ENCODE data around the gene OGN.

Gene OGN

DNA sequence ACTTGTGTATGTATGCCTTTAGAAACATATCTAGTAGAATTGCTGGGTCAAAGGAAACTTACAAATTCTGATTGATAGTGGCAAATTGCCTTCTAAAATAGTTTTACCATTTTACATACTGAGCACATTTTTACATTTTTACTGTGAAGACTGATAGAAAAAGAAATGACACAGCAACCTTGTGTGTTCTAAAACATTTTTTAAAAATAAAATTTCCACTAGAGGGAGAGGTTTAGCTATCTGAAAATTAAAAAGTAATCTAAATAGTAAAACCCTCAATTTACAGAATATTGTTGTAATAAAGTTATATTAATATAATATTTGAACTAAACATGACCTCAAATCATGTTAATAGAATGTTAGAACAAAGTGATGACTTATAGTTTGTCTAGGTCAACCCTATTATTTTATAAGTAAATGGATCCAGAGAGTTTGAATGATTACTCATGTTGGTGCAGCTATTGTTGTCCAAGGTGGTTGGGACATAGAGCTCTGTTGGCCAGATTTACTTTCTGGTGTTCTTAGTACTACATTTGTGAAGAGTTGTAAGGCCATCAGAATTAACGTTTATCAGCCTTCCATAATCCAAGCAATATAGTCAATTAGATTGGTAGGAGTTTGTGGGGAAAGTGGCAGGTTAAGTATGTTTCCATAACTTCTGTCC lies 61.4 kb downstream of the OGN start:
- DNase-seq = no peak

DNA sequence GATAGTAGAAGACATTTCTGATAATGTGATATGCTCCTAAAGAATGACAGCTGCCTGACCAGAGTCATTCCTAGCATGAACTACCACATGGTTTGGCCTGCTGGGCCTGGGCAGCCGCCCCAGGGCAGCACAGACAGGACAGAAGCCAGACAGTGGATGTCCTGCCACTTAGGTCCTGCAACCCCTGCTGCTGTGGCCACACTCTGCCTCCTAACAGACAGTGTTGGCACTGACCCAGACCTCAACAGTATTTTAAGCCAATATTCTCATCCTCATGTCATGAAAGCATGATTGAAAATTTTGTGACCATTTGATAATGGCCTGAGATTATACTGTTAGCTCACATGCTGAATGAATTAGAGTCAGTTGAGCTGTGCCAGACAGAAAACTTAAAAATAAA lies 62.8 kb downstream of the OGN start:
- DNase-seq = no peak

DNA sequence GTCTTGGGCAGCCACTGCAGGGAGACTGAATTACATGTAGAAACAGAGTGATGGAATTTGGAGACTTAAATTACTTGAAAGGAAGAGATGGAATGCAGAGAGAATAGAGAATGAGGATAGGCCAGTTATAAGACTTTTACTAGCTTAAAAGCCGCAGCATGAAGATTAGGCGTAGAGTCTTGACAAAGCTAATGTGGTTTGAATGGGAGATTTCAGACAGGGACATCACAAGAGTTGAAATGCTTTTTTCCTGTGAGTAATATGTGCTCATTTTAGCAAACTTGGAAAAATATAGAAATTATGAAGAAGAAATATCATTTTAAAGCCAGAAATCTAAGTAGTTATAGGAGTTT lies 71.1 kb downstream of the OGN start:
- DNase-seq = no peak

Data from effector CD8-positive, alpha-beta T cell (primary cell).